HEK293T (cell line): ENCODE measurements around the gene G6PD.
"Not testable (repeated sequence)": the region's sequence is repeated elsewhere in the genome, so short reads cannot be mapped to it uniquely, and the experiment has no call there.

Source experiments
- CTCF ChIA-PET: fragments of 350-600 bp; formaldehyde crosslinking; extraction: SDS; loops from one replicate; lab custom pipeline; 2021; ENCODE audit warnings: antibody characterized with exemption, inconsistent platforms; lab: Yijun Ruan, JAX
- POLR2A ChIA-PET: fragments of 350-600 bp; formaldehyde crosslinking; extraction: SDS; loops from one replicate; lab custom pipeline; 2020; ENCODE audit warnings: antibody characterized with exemption, inconsistent platforms; lab: Yijun Ruan, JAX
- DNase-seq: peaks from one replicate; pipeline ENCODE4 v3.0.0; 2012; ENCODE audit warnings: mixed read lengths; ENCODE audit errors: extremely low spot score
- ARNT ChIP-seq: fragments of 450-650 bp; IDR thresholded peaks from 2 replicates; pipeline ENCODE4 v1.6.1; 2017; ENCODE audit warnings: mild to moderate bottlenecking
- BHLHE40 ChIP-seq: fragments of 450-650 bp; IDR thresholded peaks from 2 replicates; pipeline ENCODE4 v1.6.1; 2016; ENCODE audit warnings: mild to moderate bottlenecking, moderate library complexity, borderline replicate concordance
- CTBP1 ChIP-seq: fragments of 450-650 bp; IDR thresholded peaks from 2 replicates; pipeline ENCODE4 v1.6.1; 2016; ENCODE audit warnings: borderline replicate concordance
- ELF4 ChIP-seq: fragments of 450-650 bp; IDR thresholded peaks from 2 replicates; pipeline ENCODE4 v1.6.1; 2017; ENCODE audit warnings: antibody characterized with exemption
- FOXA1 ChIP-seq: fragments of 450-650 bp; IDR thresholded peaks from 2 replicates; pipeline ENCODE4 v1.6.1; 2016; ENCODE audit warnings: mild to moderate bottlenecking
- FOXK2 ChIP-seq: fragments of 450-650 bp; IDR thresholded peaks from 2 replicates; pipeline ENCODE4 v1.6.1; 2016; ENCODE audit warnings: mild to moderate bottlenecking
- FOXM1 ChIP-seq: fragments of 450-650 bp; IDR thresholded peaks from 2 replicates; pipeline ENCODE4 v1.6.1; 2017; ENCODE audit warnings: mild to moderate bottlenecking, borderline replicate concordance
- HDGF ChIP-seq: fragments of 450-650 bp; IDR thresholded peaks from 2 replicates; pipeline ENCODE4 v1.6.1; 2017; ENCODE audit warnings: antibody characterized with exemption, borderline replicate concordance
- L3MBTL2 ChIP-seq: fragments of 450-650 bp; conservative IDR thresholded peaks from 2 replicates; pipeline ENCODE4 v1.6.1; 2016; ENCODE audit warnings: mild to moderate bottlenecking
- LEF1 ChIP-seq: fragments of 450-650 bp; IDR thresholded peaks from 2 replicates; pipeline ENCODE4 v1.6.1; 2017; ENCODE audit warnings: mild to moderate bottlenecking, borderline replicate concordance
- NFRKB ChIP-seq: fragments of 450-650 bp; IDR thresholded peaks from 2 replicates; pipeline ENCODE4 v1.6.1; 2016; ENCODE audit warnings: mild to moderate bottlenecking, moderate library complexity
- PKNOX1 ChIP-seq: fragments of 450-650 bp; IDR thresholded peaks from 2 replicates; pipeline ENCODE4 v1.6.1; 2016
- SP1 ChIP-seq: fragments of 450-650 bp; IDR thresholded peaks from 2 replicates; pipeline ENCODE4 v1.6.1; 2017
- SUZ12 ChIP-seq: fragments of 450-650 bp; IDR thresholded peaks from 2 replicates; pipeline ENCODE4 v1.6.1; 2016; ENCODE audit warnings: mild to moderate bottlenecking
- TARDBP ChIP-seq: fragments of 450-650 bp; IDR thresholded peaks from 2 replicates; pipeline ENCODE4 v1.6.1; 2016
- ZNF384 ChIP-seq: fragments of 450-650 bp; IDR thresholded peaks from 2 replicates; pipeline ENCODE4 v1.6.1; 2016

The G6PD gene

GRCh38 chrX:154575076-154575475 lies 28.4 kb upstream of the G6PD start:
- CTCF ChIA-PET, DNase-seq, POLR2A ChIA-PET: not testable (repeated sequence)

- DNase-seq, POLR2A ChIA-PET, CTCF ChIA-PET: not testable (repeated sequence)
Measured at GRCh38 chrX:154573061-154573460, 26.4 kb upstream of the G6PD start.

GRCh38 chrX:154570361-154570760 lies 23.7 kb upstream of the G6PD start:
- CTCF ChIA-PET, POLR2A ChIA-PET, DNase-seq: not testable (repeated sequence)

GRCh38 chrX:154562295-154562694 lies 15.6 kb upstream of the G6PD start:
- POLR2A ChIA-PET, CTCF ChIA-PET, DNase-seq: not testable (repeated sequence)

GRCh38 chrX:154560326-154560725 lies 13.7 kb upstream of the G6PD start:
- DNase-seq, CTCF ChIA-PET, POLR2A ChIA-PET: not testable (repeated sequence)

- POLR2A ChIA-PET, DNase-seq, CTCF ChIA-PET: not testable (repeated sequence)
Measured at GRCh38 chrX:154558896-154559295, 12.2 kb upstream of the G6PD start.

- CTCF ChIA-PET, DNase-seq, POLR2A ChIA-PET: not testable (repeated sequence)
Measured at GRCh38 chrX:154558060-154558690, 11.5 kb upstream of the G6PD start.

- POLR2A ChIA-PET, CTCF ChIA-PET, DNase-seq: not testable (repeated sequence)
Measured at GRCh38 chrX:154552112-154552806, 5.6 kb upstream of the G6PD start.

- POLR2A ChIA-PET: no interaction called here
- DNase-seq: no peak
- TF ChIP-seq ARNT (no peak), ZNF384 (no peak), CTBP1 (no peak), L3MBTL2 (no peak), NFRKB (no peak), FOXM1 (no peak), BHLHE40 (no peak), SUZ12 (no peak), SP1 (no peak), HDGF (no peak), ELF4 (no peak), FOXA1 (no peak), PKNOX1 (no peak), FOXK2 (no peak), LEF1 (no peak), TARDBP (no peak)
- CTCF ChIA-PET: no interaction called here
Measured at GRCh38 chrX:154549766-154550165, 3.1 kb upstream of the G6PD start.

- ChIA-PET POLR2A (interaction anchor here (1.0 to 1.1 kb wide), 2 partner anchors 136 to 178 kb away, joined by 3 read pairs; no protein-coding TSS in a partner anchor), CTCF (no interaction called here)
Measured at GRCh38 chrX:154548028-154548316, 1.3 kb upstream of the G6PD start.

More at GRCh38 chrX:154548028-154548316, 1.3 kb upstream of the G6PD start:
- DNase-seq: no peak
- TF ChIP-seq ELF4 (no peak), ARNT (no peak), NFRKB (no peak), HDGF (no peak), SUZ12 (no peak), BHLHE40 (no peak)
